ENCODE measurements around the gene UBAP1. TPM values are rescaled to one million over a fixed set of nuclear protein-coding genes. Genes with fewer than 3 reads are reported as not detected.

Gene UBAP1
- polyA plus RNA-seq, 4 donors = 32.6 to 44.1 (median 37.5) TPM

- FAIRE-seq = no peak
Measured at GRCh38 chr9:34254141-34254913, 75.5 kb downstream of the UBAP1 start.

GRCh38 chr9:34254966-34255825 lies 76.4 kb downstream of the UBAP1 start:
- no peak overlapping the region for H3K27ac ChIP-seq (ENCODE audit: low read depth in 1 of 3, low read length in 2 of 3)
- H3K27me3 ChIP-seq (ENCODE audit: control insufficient read depth in 3 of 3, insufficient read depth in 3 of 3, low read length in 3 of 3) = no peaks in the 10 kb centered on the region
- no peak overlapping the region for H3K4me3 ChIP-seq (ENCODE audit: low read depth in 1 of 3, low read length in 3 of 3)
- 82 to 97% (median 91%) methylated on average over 10 of the region's 10 CpGs for WGBS, 3 donors
- FAIRE-seq = no peak
- H3K36me3 ChIP-seq (ENCODE audit: control insufficient read depth in 3 of 3, insufficient read depth in 2 of 3, low read depth in 1 of 3, low read length in 3 of 3) = peaks cover 10 to 72% (median 20%) of the 10 kb centered on the region in 3 donors
- DNase-seq = no peak
- H3K9me3 ChIP-seq (ENCODE audit: control insufficient read depth in 2 of 2, insufficient read depth in 1 of 2, low read depth in 1 of 2, low read length in 1 of 2) = no peaks in the 10 kb centered on the region
- H3K4me1 ChIP-seq (ENCODE audit: control insufficient read depth in 3 of 3, insufficient read depth in 2 of 3, low read depth in 1 of 3, low read length in 2 of 3) = no peaks in the 10 kb centered on the region

More at GRCh38 chr9:34254141-34254913, 75.5 kb downstream of the UBAP1 start:
- Histone ChIP-seq H3K9me3 (ENCODE audit: control insufficient read depth in 2 of 2, insufficient read depth in 1 of 2, low read depth in 1 of 2, low read length in 1 of 2) (no peaks in the 10 kb centered on the region), H3K4me3 (ENCODE audit: low read depth in 1 of 3, low read length in 3 of 3) (no peak overlapping the region), H3K27ac (ENCODE audit: low read depth in 1 of 3, low read length in 2 of 3) (no peak overlapping the region), H3K36me3 (ENCODE audit: control insufficient read depth in 3 of 3, insufficient read depth in 2 of 3, low read depth in 1 of 3, low read length in 3 of 3) (peaks cover 17 to 81% (median 29%) of the 10 kb centered on the region in 3 donors), H3K4me1 (ENCODE audit: control insufficient read depth in 3 of 3, insufficient read depth in 2 of 3, low read depth in 1 of 3, low read length in 2 of 3) (no peaks in the 10 kb centered on the region), H3K27me3 (ENCODE audit: control insufficient read depth in 3 of 3, insufficient read depth in 3 of 3, low read length in 3 of 3) (no peaks in the 10 kb centered on the region)
- WGBS, 3 donors = 79 to 85% (median 81%) methylated on average over 16 of the region's 16 CpGs
- DNase-seq = no peak

GRCh38 chr9:34256104-34256503 lies 77.3 kb downstream of the UBAP1 start:
- no peak for FAIRE-seq
- no peaks in the 10 kb centered on the region for H3K9me3 ChIP-seq (ENCODE audit: control insufficient read depth in 2 of 2, insufficient read depth in 1 of 2, low read depth in 1 of 2, low read length in 1 of 2)
- H3K36me3 ChIP-seq (ENCODE audit: control insufficient read depth in 3 of 3, insufficient read depth in 2 of 3, low read depth in 1 of 3, low read length in 3 of 3) = peaks cover 5 to 64% (median 13%) of the 10 kb centered on the region in 3 donors
- WGBS, 3 donors = 90 to 92% (median 92%) methylated on average over 6 of the region's 6 CpGs
- DNase-seq = no peak
- H3K27ac ChIP-seq (ENCODE audit: low read depth in 1 of 3, low read length in 2 of 3) = no peak overlapping the region
- H3K27me3 ChIP-seq (ENCODE audit: control insufficient read depth in 3 of 3, insufficient read depth in 3 of 3, low read length in 3 of 3) = no peaks in the 10 kb centered on the region
- no peak overlapping the region for H3K4me3 ChIP-seq (ENCODE audit: low read depth in 1 of 3, low read length in 3 of 3)
- H3K4me1 ChIP-seq (ENCODE audit: control insufficient read depth in 3 of 3, insufficient read depth in 2 of 3, low read depth in 1 of 3, low read length in 2 of 3) = no peaks in the 10 kb centered on the region

- H3K4me1 ChIP-seq (ENCODE audit: control insufficient read depth in 3 of 3, insufficient read depth in 2 of 3, low read depth in 1 of 3, low read length in 2 of 3) = no peaks in the 10 kb centered on the region
- FAIRE-seq = no peak
- 77 to 91% (median 85%) methylated on average over 11 of the region's 11 CpGs for WGBS, 3 donors
Measured at GRCh38 chr9:34256987-34257585, 78.2 kb downstream of the UBAP1 start.

GRCh38 chr9:34259315-34259714 lies 80.5 kb downstream of the UBAP1 start:
- WGBS, 3 donors = 90 to 97% (median 97%) methylated on average over 10 of the region's 10 CpGs
- no peak overlapping the region for H3K27ac ChIP-seq (ENCODE audit: low read depth in 1 of 3, low read length in 2 of 3)
- no peak for FAIRE-seq

More at GRCh38 chr9:34256987-34257585, 78.2 kb downstream of the UBAP1 start:
- Histone ChIP-seq H3K9me3 (ENCODE audit: control insufficient read depth in 2 of 2, insufficient read depth in 1 of 2, low read depth in 1 of 2, low read length in 1 of 2) (no peaks in the 10 kb centered on the region), H3K36me3 (ENCODE audit: control insufficient read depth in 3 of 3, insufficient read depth in 2 of 3, low read depth in 1 of 3, low read length in 3 of 3) (peaks cover 3 to 54% (median 6%) of the 10 kb centered on the region in 3 donors), H3K27me3 (ENCODE audit: control insufficient read depth in 3 of 3, insufficient read depth in 3 of 3, low read length in 3 of 3) (no peaks in the 10 kb centered on the region), H3K4me3 (ENCODE audit: low read depth in 1 of 3, low read length in 3 of 3) (no peak overlapping the region), H3K27ac (ENCODE audit: low read depth in 1 of 3, low read length in 2 of 3) (no peak overlapping the region)
- DNase-seq = no peak

GRCh38 chr9:34262971-34263370 lies 84.1 kb downstream of the UBAP1 start:
- no peak overlapping the region for H3K4me3 ChIP-seq (ENCODE audit: low read depth in 1 of 3, low read length in 3 of 3)
- H3K36me3 ChIP-seq (ENCODE audit: control insufficient read depth in 3 of 3, insufficient read depth in 2 of 3, low read depth in 1 of 3, low read length in 3 of 3) = peaks cover 0 to 3% (median 0%) of the 10 kb centered on the region in 3 donors
- H3K27ac ChIP-seq (ENCODE audit: low read depth in 1 of 3, low read length in 2 of 3) = no peak overlapping the region
- FAIRE-seq (no peak), DNase-seq (no peak)
- WGBS, 3 donors = 86 to 90% (median 88%) methylated on average over 3 of the region's 3 CpGs
- no peaks in the 10 kb centered on the region for H3K27me3 ChIP-seq (ENCODE audit: control insufficient read depth in 3 of 3, insufficient read depth in 3 of 3, low read length in 3 of 3)
- no peaks in the 10 kb centered on the region for H3K4me1 ChIP-seq (ENCODE audit: control insufficient read depth in 3 of 3, insufficient read depth in 2 of 3, low read depth in 1 of 3, low read length in 2 of 3)
- H3K9me3 ChIP-seq (ENCODE audit: control insufficient read depth in 2 of 2, insufficient read depth in 1 of 2, low read depth in 1 of 2, low read length in 1 of 2) = no peaks in the 10 kb centered on the region

More at GRCh38 chr9:34259315-34259714, 80.5 kb downstream of the UBAP1 start:
- Histone ChIP-seq H3K27me3 (ENCODE audit: control insufficient read depth in 3 of 3, insufficient read depth in 3 of 3, low read length in 3 of 3) (no peaks in the 10 kb centered on the region), H3K4me3 (ENCODE audit: low read depth in 1 of 3, low read length in 3 of 3) (no peak overlapping the region), H3K36me3 (ENCODE audit: control insufficient read depth in 3 of 3, insufficient read depth in 2 of 3, low read depth in 1 of 3, low read length in 3 of 3) (peaks cover 3 to 36% (median 5%) of the 10 kb centered on the region in 3 donors), H3K9me3 (ENCODE audit: control insufficient read depth in 2 of 2, insufficient read depth in 1 of 2, low read depth in 1 of 2, low read length in 1 of 2) (no peaks in the 10 kb centered on the region), H3K4me1 (ENCODE audit: control insufficient read depth in 3 of 3, insufficient read depth in 2 of 3, low read depth in 1 of 3, low read length in 2 of 3) (no peaks in the 10 kb centered on the region)
- DNase-seq = no peak

- Histone ChIP-seq H3K9me3 (ENCODE audit: control insufficient read depth in 2 of 2, insufficient read depth in 1 of 2, low read depth in 1 of 2, low read length in 1 of 2) (no peaks in the 10 kb centered on the region), H3K4me3 (ENCODE audit: low read depth in 1 of 3, low read length in 3 of 3) (no peak overlapping the region), H3K27me3 (ENCODE audit: control insufficient read depth in 3 of 3, insufficient read depth in 3 of 3, low read length in 3 of 3) (no peaks in the 10 kb centered on the region), H3K27ac (ENCODE audit: low read depth in 1 of 3, low read length in 2 of 3) (no peak overlapping the region), H3K36me3 (ENCODE audit: control insufficient read depth in 3 of 3, insufficient read depth in 2 of 3, low read depth in 1 of 3, low read length in 3 of 3) (no peaks in the 10 kb centered on the region), H3K4me1 (ENCODE audit: control insufficient read depth in 3 of 3, insufficient read depth in 2 of 3, low read depth in 1 of 3, low read length in 2 of 3) (no peaks in the 10 kb centered on the region)
- 75 to 78% (median 77%) methylated on average over 1 of the region's 1 CpG for WGBS, 3 donors
- FAIRE-seq = no peak
- no peak for DNase-seq
Measured at GRCh38 chr9:34267660-34268059, 88.8 kb downstream of the UBAP1 start.

- DNase-seq = no peak
- WGBS, 3 donors = 87 to 93% (median 87%) methylated on average over 5 of the region's 5 CpGs
- no peak for FAIRE-seq
- Histone ChIP-seq H3K4me1 (ENCODE audit: control insufficient read depth in 3 of 3, insufficient read depth in 2 of 3, low read depth in 1 of 3, low read length in 2 of 3) (no peaks in the 10 kb centered on the region), H3K4me3 (ENCODE audit: low read depth in 1 of 3, low read length in 3 of 3) (no peak overlapping the region), H3K27me3 (ENCODE audit: control insufficient read depth in 3 of 3, insufficient read depth in 3 of 3, low read length in 3 of 3) (no peaks in the 10 kb centered on the region), H3K36me3 (ENCODE audit: control insufficient read depth in 3 of 3, insufficient read depth in 2 of 3, low read depth in 1 of 3, low read length in 3 of 3) (no peaks in the 10 kb centered on the region), H3K27ac (ENCODE audit: low read depth in 1 of 3, low read length in 2 of 3) (no peak overlapping the region), H3K9me3 (ENCODE audit: control insufficient read depth in 2 of 2, insufficient read depth in 1 of 2, low read depth in 1 of 2, low read length in 1 of 2) (no peaks in the 10 kb centered on the region)
Measured at GRCh38 chr9:34271265-34272006, 92.6 kb downstream of the UBAP1 start.
